GM12878 (cell line): ENCODE results near the gene FOXP4. TPM values are rescaled to one million over a fixed set of nuclear protein-coding genes. Genes with fewer than 3 reads are reported as not detected.

Experiments used
- CHD1 ChIP-seq: IDR thresholded peaks from 2 replicates; pipeline ENCODE4 v1.6.1; 2012; ENCODE audit warnings: low read depth, low read length, improper control_type of control experiment
- CUX1 ChIP-seq: IDR thresholded peaks from 2 replicates; pipeline ENCODE4 v1.6.1; 2012; ENCODE audit warnings: improper control_type of control experiment, low read depth, low read length; ENCODE audit not compliant: insufficient replicate concordance
- MYB ChIP-seq: fragments of 150-350 bp; IDR thresholded peaks from 2 replicates; pipeline ENCODE4 v1.6.1; 2014; ENCODE audit warnings: mild to moderate bottlenecking, low read depth, low read length, borderline replicate concordance
- MYC ChIP-seq: IDR thresholded peaks from 2 replicates; pipeline ENCODE4 v1.6.1; 2011; ENCODE audit warnings: mild to moderate bottlenecking, low read length, moderate library complexity, inconsistent platforms; ENCODE audit not compliant: insufficient read depth, insufficient replicate concordance, insufficient read length, severe bottlenecking
- PAX8 ChIP-seq: fragments of 450-650 bp; IDR thresholded peaks from 2 replicates; pipeline ENCODE4 v1.6.1; 2017; ENCODE audit warnings: mild to moderate bottlenecking, moderate library complexity
- SREBF2 ChIP-seq: IDR thresholded peaks from 2 replicates; pipeline ENCODE4 v1.6.1; 2012; ENCODE audit warnings: mild to moderate bottlenecking, low read length
- polyA plus RNA-seq, 11 experiments: library from polyadenylated mRNA; depleted of rRNA in 4 of 11; unstranded in 6 of 11; stranded (reverse) in 5 of 11; fragments of >200 nt; fragmentation: Nextera tagmentation in 4 of 11; fragmentation: Illumina TruSeq in 1 of 11; extraction: Ambion mirVana in 4 of 11; extraction: Trizol in 1 of 11; gene quantifications; 1 replicate in 1 of 11; 2 replicates in 10 of 11; pipeline versions ENCODE4 v1.2.1 to v1.2.3, GENCODE V29; 2011 to 2016; ENCODE audit warnings: inconsistent platforms in 2 of 11, missing spikeins in 2 of 11, low read depth in 1 of 11
- total RNA-seq, 4 experiments: library from RNA; depleted of rRNA in 3 of 4; stranded (reverse); fragments of >200 nt in 3 of 4; fragmentation: Illumina TruSeq in 1 of 4; extraction: Trizol in 1 of 4; gene quantifications; 2 replicates each; pipeline versions ENCODE4 v1.2.1 to v1.2.3, GENCODE V29; 2013 to 2021
- TF ChIP-seq, protein P1 (sequence below): fragments of 450-650 bp; IDR thresholded peaks from 2 replicates; pipeline ENCODE4 v1.6.1; 2017; ENCODE audit warnings: mild to moderate bottlenecking, low read depth, inconsistent platforms; ENCODE audit not compliant: poor library complexity, severe bottlenecking

The FOXP4 gene
- total and polyA plus RNA-seq, 10 of the 15 experiments (the other 5 are each of a cell fraction or from before 2014, with no cell fraction given) = 0.31 to 46.1 (median 2.3) TPM

GRCh38 chr6:41576667-41577066, 30.5 kb downstream of the FOXP4 start (continued):
- TF ChIP-seq CUX1 = no peak
- TF ChIP-seq, protein P1, sequence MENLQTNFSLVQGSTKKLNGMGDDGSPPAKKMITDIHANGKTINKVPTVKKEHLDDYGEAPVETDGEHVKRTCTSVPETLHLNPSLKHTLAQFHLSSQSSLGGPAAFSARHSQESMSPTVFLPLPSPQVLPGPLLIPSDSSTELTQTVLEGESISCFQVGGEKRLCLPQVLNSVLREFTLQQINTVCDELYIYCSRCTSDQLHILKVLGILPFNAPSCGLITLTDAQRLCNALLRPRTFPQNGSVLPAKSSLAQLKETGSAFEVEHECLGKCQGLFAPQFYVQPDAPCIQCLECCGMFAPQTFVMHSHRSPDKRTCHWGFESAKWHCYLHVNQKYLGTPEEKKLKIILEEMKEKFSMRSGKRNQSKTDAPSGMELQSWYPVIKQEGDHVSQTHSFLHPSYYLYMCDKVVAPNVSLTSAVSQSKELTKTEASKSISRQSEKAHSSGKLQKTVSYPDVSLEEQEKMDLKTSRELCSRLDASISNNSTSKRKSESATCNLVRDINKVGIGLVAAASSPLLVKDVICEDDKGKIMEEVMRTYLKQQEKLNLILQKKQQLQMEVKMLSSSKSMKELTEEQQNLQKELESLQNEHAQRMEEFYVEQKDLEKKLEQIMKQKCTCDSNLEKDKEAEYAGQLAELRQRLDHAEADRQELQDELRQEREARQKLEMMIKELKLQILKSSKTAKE = no peak
- TF ChIP-seq PAX8 = no peak
- no peak for TF ChIP-seq SREBF2
- TF ChIP-seq CHD1 = no peak
- TF ChIP-seq MYB = no peak
- no peak for TF ChIP-seq MYC
